Measurements from ENCODE around the gene CBLB.

The CBLB gene

DNA sequence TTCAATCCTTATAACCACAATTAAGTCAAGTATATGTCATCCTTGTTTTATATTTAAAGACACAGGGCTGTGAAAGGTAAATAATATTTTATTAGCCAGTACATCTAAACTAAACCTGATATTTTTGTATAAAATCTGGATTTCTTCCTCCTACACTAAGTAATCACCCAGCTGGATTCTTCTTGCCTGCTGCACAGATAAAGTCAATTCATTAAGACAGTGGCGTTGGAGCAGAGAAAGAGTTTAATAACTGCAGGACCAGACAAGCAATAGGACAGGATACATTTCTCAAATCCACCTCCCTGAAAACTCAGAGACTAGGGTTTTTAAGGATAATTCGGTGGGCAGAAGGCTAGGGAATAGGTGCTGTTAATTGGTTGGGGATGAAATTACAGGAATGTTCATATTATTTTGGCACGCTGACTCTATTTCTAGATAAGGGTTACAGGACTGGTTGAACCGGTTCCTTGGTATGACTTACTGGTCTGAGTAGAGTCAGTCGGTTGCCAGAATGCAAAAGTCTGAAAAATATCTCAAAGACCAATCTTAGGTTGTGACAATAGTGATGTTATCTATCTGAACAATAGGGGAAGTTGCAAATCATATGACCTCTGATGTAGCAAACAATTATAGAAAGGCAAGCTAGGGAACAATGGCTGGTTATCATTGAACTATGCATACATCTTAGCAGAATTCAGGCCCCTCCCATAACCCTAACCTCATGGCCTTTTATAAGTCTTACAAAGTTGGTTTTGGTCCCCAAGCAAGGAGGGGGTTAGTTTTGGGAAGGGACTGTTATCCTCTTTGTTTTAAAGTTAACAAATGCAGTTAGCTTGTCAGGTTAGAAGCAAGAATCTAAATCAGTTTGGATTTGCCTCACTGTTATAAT lies 257.3 kb downstream of the CBLB start:
- DNase-seq, result no peak

DNA sequence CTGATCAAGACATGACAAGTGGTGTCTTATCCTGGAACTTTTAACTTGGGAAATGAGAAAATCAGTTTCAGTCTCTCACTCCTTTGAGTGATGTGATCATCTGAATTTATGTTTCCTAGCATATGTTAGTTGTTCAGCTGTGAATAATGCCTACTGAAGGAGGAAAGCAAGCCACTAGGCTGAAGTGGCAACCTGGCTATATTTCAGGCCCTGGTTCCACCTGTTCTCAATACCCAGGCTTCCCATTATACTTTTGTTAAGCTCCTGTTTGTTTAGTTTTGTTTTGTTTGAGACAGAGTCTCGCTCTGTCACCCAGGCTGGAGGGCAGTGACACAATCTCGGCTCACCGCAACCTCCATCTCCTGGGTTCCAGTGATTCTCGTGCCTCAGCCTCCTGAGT lies 258.3 kb downstream of the CBLB start:
- DNase-seq, result no peak

DNA sequence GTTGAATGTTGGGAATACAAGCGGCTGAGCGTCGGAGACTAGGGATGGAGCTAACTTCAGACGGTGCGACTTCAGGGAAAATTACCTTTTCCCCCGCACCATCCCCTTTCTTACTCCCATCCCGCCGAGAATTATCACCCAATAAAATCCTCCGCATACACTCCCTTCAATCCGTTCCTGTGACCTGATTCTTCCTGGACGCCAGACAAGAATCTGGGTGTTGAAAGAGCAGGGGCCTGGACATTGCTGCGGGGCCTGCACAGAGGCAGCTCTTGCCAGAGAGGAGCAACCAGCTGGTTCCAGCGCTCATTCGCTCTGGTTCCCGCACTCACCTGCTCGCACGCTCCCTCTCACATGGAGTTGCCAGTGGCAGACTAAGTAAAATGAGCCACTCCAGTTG lies 260.2 kb downstream of the CBLB start:
- DNase-seq, result no peak

DNA sequence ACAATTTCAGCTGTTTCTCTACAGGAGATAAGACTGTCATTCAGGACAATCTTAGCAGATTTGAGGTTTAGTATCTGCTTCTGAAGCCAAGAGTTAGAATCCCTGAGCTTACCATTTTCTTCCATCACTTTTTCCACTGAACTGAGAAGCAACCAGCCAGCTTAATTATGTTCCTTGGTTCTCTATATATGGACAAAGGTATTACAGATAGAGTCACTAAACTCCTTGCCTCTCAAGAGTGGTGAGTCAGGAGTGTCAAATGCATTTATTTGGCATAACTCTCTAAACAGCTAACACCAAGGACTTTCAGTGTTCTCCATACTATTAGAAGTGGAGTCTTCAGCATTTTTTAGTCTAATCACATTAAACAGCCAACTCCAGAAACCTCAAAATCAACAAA lies 262.8 kb downstream of the CBLB start:
- DNase-seq, result no peak

Measured in activated T-cell treated with anti-CD3 and anti-CD28 coated beads, Interleukin-2, amount 50 U/mL, for 1 hour (primary cell).